ENCODE data around the gene INPP5E.

DNA sequence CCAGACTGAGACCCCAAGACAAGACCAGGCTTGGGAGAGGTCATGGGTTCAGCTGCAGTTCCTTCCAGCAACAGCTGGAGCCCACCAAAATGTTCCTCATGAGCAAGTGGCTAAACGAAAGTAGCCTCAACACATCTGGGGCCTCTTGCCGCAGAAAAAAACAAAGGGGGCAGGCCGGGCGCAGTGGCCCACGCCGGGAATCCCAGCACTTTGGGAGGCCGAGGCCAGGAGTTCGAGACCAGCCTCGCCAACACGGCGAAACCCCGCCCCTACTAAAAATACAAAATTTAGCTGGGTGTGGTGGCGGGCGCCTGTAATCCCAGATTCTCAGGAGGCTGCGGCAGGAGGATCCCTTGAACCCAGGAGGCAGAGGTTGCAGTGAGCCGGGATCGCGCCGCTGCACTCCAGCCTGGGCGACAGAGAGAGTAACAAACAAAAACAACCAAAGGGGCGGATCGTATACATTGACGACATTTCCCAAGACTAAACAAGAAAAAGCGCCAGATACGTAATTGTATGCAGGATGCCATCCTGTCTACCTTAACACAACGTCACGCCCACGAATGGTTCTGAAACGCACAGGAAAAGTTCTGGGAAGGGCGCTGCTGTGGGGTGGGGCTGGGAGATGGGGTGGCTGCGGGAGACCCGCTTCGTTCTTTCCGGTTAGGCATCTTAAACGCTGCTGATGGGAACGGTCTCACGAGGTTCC, 1.7 kb downstream of the INPP5E start:
- TF ChIP-seq CTCF (IDR thresholded peaks at IDR 0.05): no peak
- no peak for TF ChIP-seq POLR2A (IDR thresholded peaks at IDR 0.05)

Measured in lower leg skin (tissue), 3 donors.